Ishikawa (cell line): Measurements from ENCODE around the gene GLIS1.

Experiments
- CEBPB ChIP-seq: IDR thresholded peaks from 2 replicates; pipeline ENCODE4 v1.6.1; 2012
- CREB1 ChIP-seq: IDR thresholded peaks from 2 replicates; pipeline ENCODE4 v1.6.1; 2012; ENCODE audit warnings: low read depth
- EGR1 ChIP-seq: IDR thresholded peaks from 2 replicates; pipeline ENCODE4 v1.6.1; 2012
- EP300 ChIP-seq: IDR thresholded peaks from 2 replicates; pipeline ENCODE4 v1.6.1; 2012; ENCODE audit warnings: borderline replicate concordance
- FOXM1 ChIP-seq: IDR thresholded peaks from 2 replicates; pipeline ENCODE4 v1.6.1; 2012; ENCODE audit warnings: low read depth, borderline replicate concordance
- NFIC ChIP-seq: IDR thresholded peaks from 2 replicates; pipeline ENCODE4 v1.6.1; 2012
- RAD21 ChIP-seq: IDR thresholded peaks from 2 replicates; pipeline ENCODE4 v1.6.1; 2012; ENCODE audit warnings: low read depth
- TAF1 ChIP-seq: IDR thresholded peaks from 2 replicates; pipeline ENCODE4 v1.6.1; 2012; ENCODE audit warnings: low read depth, mild to moderate bottlenecking
- TCF12 ChIP-seq: IDR thresholded peaks from 2 replicates; pipeline ENCODE4 v1.6.1; 2012; ENCODE audit warnings: low read depth
- TEAD4 ChIP-seq: IDR thresholded peaks from 2 replicates; pipeline ENCODE4 v1.6.1; 2012
- YY1 ChIP-seq: IDR thresholded peaks from 2 replicates; pipeline ENCODE4 v1.6.1; 2012; ENCODE audit warnings: low read depth
- ZBTB7A ChIP-seq: IDR thresholded peaks from 2 replicates; pipeline ENCODE4 v1.6.1; 2012; ENCODE audit warnings: low read depth
- TF ChIP-seq, protein P1 (sequence below): IDR thresholded peaks from 2 replicates; pipeline ENCODE4 v1.6.1; 2012
- TF ChIP-seq, protein P2 (sequence below): IDR thresholded peaks from 2 replicates; pipeline ENCODE4 v1.6.1; 2012; ENCODE audit warnings: low read depth, mild to moderate bottlenecking
- TF ChIP-seq, protein P3 (sequence below): IDR thresholded peaks from 2 replicates; pipeline ENCODE4 v1.6.1; 2012

GLIS1 gene

DNA sequence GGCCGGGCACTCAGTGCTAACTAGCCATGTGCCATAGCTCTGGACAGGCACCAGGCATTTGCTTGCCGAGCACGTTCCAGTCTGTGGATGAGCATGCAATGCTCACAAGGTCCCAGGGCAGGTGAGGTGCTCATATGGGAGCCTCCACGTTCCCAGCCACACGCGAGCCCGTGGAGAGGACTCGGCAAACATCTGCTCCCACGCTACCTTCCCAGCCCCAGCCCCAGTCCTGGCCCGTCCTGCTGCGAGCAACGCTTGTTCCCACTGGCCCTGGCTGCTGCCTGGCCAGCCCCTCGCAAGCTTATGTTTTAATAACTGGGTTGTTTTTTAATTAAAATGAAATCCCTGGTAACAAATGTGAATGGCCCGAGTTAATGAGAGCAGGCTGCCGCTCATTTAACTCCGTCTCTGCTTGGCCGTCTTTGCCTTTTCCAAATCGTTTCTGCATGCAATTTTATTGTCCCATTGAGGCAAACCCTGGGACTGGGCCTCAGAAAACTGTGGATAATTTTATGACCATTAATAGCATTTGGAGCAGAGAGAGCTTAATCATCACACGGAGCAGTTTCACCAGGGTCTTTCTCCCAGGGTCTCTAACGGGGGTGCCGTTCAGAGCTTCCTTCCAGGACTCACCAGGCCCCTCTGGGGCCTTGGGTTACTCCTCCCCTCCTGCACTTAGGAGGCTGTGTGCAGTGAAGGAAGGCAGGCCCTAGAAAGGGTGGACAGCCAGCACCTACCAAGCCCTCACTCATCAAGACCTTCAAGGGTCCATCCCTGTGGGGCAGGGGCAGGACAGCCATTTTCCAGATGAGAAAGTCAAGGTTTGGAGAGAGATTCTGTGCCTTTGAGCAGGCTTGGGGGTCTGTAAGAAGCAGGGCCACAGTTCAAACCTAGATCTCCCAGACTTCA is 136.8 kb downstream of the GLIS1 start:
- TF ChIP-seq FOXM1 (no peak), EGR1 (no peak), YY1 (no peak), NFIC (no peak), RAD21 (no peak), ZBTB7A (no peak)
- TF ChIP-seq, protein P1, sequence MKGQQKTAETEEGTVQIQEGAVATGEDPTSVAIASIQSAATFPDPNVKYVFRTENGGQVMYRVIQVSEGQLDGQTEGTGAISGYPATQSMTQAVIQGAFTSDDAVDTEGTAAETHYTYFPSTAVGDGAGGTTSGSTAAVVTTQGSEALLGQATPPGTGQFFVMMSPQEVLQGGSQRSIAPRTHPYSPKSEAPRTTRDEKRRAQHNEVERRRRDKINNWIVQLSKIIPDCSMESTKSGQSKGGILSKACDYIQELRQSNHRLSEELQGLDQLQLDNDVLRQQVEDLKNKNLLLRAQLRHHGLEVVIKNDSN = no peak
- TF ChIP-seq, protein P2, sequence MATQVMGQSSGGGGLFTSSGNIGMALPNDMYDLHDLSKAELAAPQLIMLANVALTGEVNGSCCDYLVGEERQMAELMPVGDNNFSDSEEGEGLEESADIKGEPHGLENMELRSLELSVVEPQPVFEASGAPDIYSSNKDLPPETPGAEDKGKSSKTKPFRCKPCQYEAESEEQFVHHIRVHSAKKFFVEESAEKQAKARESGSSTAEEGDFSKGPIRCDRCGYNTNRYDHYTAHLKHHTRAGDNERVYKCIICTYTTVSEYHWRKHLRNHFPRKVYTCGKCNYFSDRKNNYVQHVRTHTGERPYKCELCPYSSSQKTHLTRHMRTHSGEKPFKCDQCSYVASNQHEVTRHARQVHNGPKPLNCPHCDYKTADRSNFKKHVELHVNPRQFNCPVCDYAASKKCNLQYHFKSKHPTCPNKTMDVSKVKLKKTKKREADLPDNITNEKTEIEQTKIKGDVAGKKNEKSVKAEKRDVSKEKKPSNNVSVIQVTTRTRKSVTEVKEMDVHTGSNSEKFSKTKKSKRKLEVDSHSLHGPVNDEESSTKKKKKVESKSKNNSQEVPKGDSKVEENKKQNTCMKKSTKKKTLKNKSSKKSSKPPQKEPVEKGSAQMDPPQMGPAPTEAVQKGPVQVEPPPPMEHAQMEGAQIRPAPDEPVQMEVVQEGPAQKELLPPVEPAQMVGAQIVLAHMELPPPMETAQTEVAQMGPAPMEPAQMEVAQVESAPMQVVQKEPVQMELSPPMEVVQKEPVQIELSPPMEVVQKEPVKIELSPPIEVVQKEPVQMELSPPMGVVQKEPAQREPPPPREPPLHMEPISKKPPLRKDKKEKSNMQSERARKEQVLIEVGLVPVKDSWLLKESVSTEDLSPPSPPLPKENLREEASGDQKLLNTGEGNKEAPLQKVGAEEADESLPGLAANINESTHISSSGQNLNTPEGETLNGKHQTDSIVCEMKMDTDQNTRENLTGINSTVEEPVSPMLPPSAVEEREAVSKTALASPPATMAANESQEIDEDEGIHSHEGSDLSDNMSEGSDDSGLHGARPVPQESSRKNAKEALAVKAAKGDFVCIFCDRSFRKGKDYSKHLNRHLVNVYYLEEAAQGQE = no peak

DNA sequence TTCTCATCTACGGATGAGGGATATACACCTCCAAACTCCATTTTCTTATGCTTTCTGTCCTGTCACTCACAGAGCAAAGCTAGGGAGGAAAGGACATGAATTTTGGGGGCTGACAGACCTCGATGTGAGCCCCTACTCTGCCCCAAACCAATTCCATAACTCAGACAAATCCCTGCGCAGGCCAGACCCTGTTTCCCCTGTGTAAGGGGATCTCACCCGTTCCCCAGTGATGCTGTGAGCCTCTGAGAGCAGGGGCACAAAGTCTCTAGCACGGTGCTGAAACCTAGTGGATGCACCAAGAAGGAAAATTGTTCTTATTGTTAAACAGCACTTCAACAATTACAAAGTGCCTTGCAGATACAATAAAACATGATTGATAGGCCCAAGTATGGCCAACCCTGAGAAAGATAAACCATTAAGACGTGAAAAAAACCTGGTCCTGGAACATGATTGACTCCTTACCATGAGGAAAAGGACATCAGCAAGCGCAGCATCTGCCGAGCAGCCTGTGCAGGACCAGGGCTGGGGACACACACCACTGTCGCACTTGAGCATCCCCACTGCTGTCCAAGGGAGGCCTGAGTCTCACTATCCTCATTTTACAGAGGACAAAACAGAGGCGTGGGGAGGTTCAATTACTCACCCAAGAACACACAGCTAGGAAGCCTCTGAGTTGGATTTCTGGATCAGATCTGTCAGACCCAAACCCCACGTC is 137.8 kb downstream of the GLIS1 start:
- TF ChIP-seq CREB1 = no peak
- TF ChIP-seq EGR1 = no peak
- no peak for TF ChIP-seq EP300
- no peak for TF ChIP-seq TAF1
- TF ChIP-seq, protein P1 = no peak
- no peak for TF ChIP-seq TCF12
- TF ChIP-seq RAD21 = no peak
- TF ChIP-seq, protein P2 = no peak
- TF ChIP-seq ZBTB7A = no peak
- TF ChIP-seq CEBPB = no peak
- no peak for TF ChIP-seq YY1
- no peak for TF ChIP-seq TEAD4
- TF ChIP-seq, protein P3, sequence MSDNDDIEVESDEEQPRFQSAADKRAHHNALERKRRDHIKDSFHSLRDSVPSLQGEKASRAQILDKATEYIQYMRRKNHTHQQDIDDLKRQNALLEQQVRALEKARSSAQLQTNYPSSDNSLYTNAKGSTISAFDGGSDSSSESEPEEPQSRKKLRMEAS = no peak
- TF ChIP-seq FOXM1 = no peak
- TF ChIP-seq NFIC = no peak

DNA sequence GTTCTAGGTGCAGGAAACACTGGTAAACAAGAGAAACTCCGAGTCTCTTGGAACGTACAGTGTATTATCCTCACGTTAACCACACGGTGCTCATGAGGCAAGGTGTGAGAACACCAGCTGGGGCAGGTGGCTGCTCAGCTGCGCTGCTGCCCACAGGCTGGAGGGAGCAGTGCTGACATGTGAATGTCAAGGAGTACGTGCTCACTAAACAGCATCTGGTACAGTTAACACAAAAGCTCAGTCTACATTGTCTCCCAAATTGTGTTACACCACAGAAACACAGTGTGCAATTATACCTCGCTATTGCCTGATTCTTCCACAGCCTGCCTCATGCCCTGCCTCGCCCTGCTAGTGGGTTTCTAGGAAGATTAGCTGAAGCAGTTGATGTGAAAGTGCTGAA is 138.4 kb downstream of the GLIS1 start:
- TF ChIP-seq, protein P1 = no peak
- TF ChIP-seq RAD21 (no peak), NFIC (no peak), ZBTB7A (no peak), TAF1 (no peak)

DNA sequence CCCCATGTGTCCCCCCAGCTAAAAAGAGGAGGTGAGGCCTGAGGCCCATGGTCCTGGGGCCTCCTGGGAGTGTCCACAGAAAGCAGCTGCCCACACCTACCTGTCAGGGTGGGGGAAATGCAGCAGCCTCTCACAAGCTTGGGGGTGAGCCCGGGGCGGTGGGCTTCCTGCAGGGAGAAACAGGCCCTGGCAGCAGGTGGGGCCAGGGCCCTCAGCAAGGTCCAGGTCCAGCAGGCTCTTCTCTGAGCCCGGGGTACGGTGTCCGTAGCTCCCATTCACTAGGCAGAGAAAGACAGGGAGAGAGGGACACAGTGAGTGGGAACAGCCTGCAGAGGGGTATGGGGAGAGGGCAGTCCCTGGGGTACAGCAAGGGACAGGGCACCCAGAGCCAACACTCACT is 139.0 kb downstream of the GLIS1 start:
- TF ChIP-seq TEAD4 = no peak
- TF ChIP-seq EGR1 = no peak
- TF ChIP-seq NFIC = no peak
- TF ChIP-seq CREB1 = no peak
- no peak for TF ChIP-seq TAF1
- TF ChIP-seq, protein P1 = no peak
- TF ChIP-seq TCF12 = no peak
- TF ChIP-seq, protein P3 = no peak
- TF ChIP-seq FOXM1 = no peak
- TF ChIP-seq CEBPB = no peak
- TF ChIP-seq, protein P2 = no peak
- no peak for TF ChIP-seq YY1
- no peak for TF ChIP-seq EP300
- TF ChIP-seq RAD21 = no peak
- no peak for TF ChIP-seq ZBTB7A
